GM18499 (cell line): ENCODE data around the gene MYO7A.

Experiments
- ATAC-seq: cut with Tn5 transposase; IDR thresholded peaks from one replicate; pipeline ENCODE4 v1.9.1; 2021; ENCODE audit warnings: moderate number of reproducible peaks; ENCODE audit not compliant: insufficient read depth, unreplicated experiment

Gene MYO7A

GRCh38 chr11:77158041-77158695 is 30.1 kb downstream of the MYO7A start:
- ATAC-seq = no peak

DNA sequence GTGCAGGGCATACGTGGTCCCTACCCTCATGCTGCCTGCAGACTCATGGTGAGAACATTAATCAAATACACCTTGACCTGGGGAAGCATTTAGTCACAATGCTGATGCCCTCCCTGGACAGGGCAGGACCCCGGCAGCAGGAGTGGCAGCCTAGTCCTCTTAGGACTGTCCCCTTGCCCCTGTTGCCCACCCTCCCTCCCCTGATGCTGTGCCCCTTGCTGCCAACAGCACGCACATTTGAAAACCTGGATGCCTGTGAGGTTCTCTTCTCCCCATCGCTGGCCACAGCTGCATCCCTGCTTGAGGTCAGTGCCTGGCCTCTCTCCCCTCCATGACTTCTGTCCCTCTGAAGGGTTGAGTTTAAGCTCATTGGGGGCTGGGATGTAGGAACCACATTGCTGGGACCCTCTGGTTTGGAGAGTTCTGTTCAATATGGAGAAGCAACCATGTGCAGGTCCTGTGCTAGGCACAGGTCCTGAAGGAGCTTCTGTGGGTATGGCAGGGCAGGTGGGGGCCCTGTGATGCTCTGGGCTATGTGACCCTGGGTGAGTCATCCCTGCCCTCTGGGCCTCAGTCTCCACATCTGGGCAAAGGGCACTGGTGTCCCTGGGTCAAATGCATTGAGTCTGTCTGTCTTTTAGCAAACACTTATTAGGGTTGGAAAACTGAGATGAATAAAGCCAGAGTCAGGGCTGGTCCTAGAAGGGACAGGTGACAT is 31.3 kb downstream of the MYO7A start:
- no peak for ATAC-seq

DNA sequence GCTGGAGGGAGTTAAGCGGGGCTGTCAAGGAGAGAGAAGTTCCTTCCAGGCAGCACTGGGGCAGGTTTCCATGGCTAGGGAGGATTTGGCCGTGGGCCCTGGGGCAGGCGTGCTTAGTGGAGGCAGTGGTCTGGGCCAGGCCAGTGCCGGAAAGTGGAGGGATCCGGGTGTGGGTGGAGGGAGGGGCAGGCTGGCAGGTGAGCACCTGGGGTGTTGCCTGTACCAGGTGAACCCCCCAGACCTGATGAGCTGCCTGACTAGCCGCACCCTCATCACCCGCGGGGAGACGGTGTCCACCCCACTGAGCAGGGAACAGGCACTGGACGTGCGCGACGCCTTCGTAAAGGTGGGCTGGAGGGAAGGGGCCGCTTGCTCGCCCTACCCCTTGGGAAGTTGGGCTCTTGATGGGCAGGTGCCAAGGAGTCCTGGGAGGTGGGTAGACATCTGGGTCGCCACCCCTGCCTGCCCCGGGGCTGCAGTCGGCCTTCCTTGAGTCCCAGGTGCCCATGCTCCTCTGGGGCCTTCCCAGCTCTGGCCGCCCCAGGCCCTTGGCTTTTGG is 32.0 kb downstream of the MYO7A start:
- ATAC-seq = no peak

DNA sequence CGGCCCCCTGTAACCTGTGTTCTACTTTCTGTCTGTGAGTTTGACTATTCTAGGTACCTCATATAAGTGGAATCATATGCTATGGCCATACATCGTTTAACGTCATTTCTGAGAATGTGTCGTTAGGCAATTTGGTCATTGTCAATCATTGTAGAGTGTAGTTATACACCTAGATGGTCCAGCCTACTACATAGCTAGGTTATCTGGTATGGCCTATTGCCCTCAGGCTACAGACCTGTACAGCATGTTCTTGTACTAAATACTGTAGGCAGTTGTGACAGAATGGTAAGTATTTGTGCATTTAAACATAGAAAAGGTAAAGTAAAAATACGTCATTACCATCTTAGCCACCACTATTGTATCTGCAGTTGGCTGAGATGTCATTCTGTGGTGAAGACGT is 35.2 kb downstream of the MYO7A start:
- ATAC-seq = no peak

DNA sequence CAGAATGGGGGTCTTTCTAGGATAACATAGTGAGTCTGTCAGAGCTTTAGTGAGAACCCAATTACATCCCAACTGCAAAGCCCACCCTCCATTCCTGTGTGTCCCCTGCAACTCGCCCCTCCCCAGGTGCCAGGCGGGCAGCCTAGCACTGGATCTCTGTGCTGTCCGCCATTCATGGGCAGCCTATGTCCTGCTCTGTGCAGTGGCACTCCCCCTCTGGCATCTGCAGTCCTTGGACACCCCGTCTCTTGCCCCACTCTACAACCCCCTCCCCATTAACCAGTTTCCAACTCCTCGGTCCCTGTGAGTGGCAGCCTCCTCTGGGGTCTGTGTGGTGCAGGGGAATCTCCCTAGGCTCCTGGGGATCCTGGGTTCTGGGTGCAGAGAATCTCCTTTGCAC is 37.0 kb downstream of the MYO7A start:
- no peak for ATAC-seq

DNA sequence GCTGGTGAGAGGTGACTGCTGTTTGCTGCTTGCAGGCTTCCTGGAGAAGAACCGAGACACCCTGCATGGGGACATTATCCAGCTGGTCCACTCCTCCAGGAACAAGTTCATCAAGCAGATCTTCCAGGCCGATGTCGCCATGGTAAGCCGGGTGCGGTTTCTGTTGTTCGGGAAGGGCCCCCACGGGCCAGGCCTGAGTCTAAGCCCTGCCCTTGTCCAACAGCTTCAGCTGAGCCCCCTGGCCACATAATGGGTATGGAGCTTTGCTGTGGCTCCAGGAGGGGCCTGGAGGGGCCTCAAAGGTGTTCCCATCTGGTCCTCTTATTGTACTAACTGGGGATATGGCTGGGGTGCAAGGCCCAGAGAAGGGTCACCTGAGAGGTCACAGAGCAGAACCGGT is 38.0 kb downstream of the MYO7A start:
- ATAC-seq = no peak

GRCh38 chr11:77167111-77167626 is 39.1 kb downstream of the MYO7A start:
- ATAC-seq = no peak

GRCh38 chr11:77167791-77168190 is 39.7 kb downstream of the MYO7A start:
- no peak for ATAC-seq

DNA sequence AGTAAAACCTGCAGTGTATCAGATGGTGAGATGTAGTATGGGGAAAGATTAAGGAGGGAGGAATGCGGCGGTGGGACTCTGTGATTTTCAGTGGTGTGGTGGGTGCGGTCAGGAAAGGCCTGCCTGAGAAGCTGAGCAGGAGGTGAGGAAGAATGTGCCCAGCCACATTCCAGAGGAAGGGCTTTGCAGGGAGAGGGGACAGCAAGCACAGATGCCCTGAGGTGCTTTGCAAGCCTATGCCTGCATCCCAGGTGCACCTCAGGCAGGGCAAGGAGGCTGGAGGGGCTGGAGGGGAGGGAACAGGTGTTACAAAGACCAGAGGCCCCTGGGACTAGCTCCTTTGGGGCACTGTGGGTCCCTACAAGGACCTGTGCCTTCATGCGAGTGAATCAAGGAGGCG is 42.1 kb downstream of the MYO7A start:
- ATAC-seq = no peak

DNA sequence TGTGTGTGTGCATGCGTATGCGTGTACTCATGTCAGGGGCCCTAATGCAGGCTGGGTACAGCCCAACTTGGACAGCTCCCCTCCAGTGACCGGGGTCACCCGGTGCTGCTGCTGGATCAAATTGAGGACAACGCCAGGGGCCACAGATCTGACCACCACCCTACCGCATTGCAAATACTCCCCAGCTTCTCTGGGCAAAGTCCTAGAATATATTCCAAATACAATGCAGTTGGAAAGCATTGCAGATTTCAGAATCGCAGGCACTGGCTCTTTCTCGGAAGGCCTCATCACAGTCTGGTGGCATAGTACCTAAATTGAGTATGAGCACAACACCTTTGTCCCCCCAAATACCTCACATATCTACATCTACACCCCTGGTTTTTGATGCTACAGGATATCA is 43.2 kb downstream of the MYO7A start:
- no peak for ATAC-seq

DNA sequence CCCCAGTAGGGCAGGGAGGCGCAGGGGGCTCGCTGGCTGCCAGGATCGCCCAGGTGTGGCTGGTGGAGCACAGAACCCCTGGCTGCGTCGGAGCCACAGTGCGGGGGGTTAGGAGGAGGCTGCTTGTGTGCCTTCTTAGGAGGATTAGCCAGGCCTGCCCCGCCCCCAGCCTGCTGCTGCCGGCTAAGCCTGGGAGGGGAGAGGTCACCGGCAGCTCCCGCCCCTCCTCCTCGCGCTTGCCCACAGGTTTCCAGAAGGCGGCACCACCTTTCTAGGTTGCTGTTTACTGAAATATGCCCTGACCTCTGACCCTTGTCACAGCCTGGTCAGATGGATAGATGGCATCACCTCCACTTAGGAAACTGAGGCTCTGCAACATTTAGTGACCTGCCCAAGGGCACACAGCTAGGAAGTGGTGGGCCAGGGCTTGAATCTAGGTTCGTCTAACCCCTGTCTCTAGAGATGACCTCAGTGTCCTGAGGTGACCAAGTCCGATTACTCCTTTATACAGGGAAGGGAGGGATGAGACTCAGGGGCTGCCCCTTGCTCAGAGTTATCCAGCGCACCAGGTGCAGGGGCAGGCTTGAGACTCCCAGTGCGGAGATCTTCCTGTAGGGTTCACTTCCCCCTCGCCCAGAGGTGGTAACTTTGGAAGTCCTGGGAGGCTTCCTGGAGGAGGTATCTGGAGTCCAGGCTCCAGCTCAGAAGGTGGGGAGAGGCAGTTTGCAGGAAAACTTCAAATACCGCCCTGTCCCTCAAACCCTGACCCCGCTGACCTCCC is 44.0 kb downstream of the MYO7A start:
- no peak for ATAC-seq

- no peak for ATAC-seq
Observed at GRCh38 chr11:77172666-77172982, 44.6 kb downstream of the MYO7A start.

DNA sequence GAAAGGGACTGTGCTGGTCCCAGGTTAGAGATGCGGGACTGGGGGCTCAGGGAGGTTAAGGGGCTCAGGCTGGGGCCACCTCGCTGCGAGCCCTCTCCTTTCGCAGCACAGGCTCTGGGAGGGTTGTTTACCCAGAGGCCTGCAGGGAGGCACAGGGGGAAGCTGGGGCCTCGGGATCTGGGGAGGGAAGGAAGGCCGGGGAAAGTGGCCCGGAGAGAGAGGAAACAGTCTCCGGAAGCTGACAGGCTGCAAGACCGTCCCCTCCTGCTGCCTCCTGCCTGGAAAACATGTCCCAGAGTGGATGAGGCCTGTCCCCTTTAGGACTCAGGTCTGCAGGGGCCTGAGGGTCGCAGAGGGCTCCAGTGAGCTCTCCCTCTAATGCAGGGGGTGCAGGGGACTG is 45.4 kb downstream of the MYO7A start:
- no peak for ATAC-seq

- ATAC-seq = no peak
Observed at GRCh38 chr11:77174559-77174958, 46.5 kb downstream of the MYO7A start.

GRCh38 chr11:77175021-77175842 is 47.2 kb downstream of the MYO7A start:
- no peak for ATAC-seq

DNA sequence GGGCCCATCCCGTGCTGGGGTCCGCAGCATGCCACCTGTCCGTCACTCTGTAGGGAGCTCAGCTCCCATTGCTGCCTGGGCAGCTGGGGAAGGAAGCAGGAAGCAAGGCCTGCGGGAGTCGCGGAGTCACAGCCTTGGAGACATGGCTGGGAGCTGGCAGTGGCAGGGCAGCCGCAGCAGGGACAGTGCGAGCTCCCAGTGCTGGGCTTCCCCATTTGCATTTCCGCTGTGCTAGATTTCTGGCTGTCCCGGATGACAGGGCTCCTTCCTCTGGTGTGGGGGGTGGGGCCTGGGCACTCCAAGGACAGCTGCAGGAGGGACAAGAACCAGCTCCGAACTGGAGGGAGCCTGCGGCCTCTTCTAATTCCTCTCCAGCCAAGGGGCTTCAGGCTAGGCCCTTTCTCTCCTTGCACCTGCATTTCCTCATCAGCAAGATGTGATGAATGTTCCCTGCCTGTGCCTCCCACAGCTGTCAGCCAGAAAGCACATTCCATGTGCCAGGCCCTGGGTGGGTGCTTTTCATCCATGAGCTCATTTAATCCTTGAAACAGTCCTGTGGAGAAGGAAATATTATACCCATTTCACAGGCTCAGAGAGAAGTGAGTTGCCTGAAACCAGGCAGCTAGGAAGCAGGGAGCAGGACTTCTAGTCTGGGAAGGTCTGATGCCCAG is 48.0 kb downstream of the MYO7A start:
- no peak for ATAC-seq

GRCh38 chr11:77176996-77177395 is 49.0 kb downstream of the MYO7A start:
- no peak for ATAC-seq

GRCh38 chr11:77178150-77178549 is 50.1 kb downstream of the MYO7A start:
- no peak for ATAC-seq

- no peak for ATAC-seq
Observed at GRCh38 chr11:77179048-77179447, 51.0 kb downstream of the MYO7A start.

GRCh38 chr11:77179681-77180080 is 51.6 kb downstream of the MYO7A start:
- no peak for ATAC-seq
